Measurements from ENCODE around the gene JADE2. TPM values are rescaled to one million over a fixed set of nuclear protein-coding genes. Genes with fewer than 3 reads are reported as not detected.

Gene JADE2
- total RNA-seq, 4 donors from 2014 or later: 18.3 to 87.4 (median 48.2) TPM

- TF ChIP-seq CTCF (IDR thresholded peaks at IDR 0.05; ENCODE audit: low read depth): no peak
Measured at GRCh38 chr5:134509308-134510040, 16.0 kb upstream of the JADE2 start.

GRCh38 chr5:134510970-134511795, 14.3 kb upstream of the JADE2 start:
- no peak for TF ChIP-seq CTCF (IDR thresholded peaks at IDR 0.05; ENCODE audit: low read depth)

GRCh38 chr5:134511796-134512660, 13.4 kb upstream of the JADE2 start:
- no peak for TF ChIP-seq CTCF (IDR thresholded peaks at IDR 0.05; ENCODE audit: low read depth)

- TF ChIP-seq CTCF (IDR thresholded peaks at IDR 0.05; ENCODE audit: low read depth): no peak
Measured at GRCh38 chr5:134512661-134512999, 12.8 kb upstream of the JADE2 start.

GRCh38 chr5:134515801-134516200, 9.7 kb upstream of the JADE2 start:
- no peak for TF ChIP-seq CTCF (IDR thresholded peaks at IDR 0.05; ENCODE audit: low read depth)

- TF ChIP-seq CTCF (IDR thresholded peaks at IDR 0.05; ENCODE audit: low read depth): no peak
Measured at GRCh38 chr5:134517553-134517952, 7.9 kb upstream of the JADE2 start.

- TF ChIP-seq CTCF (IDR thresholded peaks at IDR 0.05; ENCODE audit: low read depth): no peak
Measured at GRCh38 chr5:134519989-134520388, 5.5 kb upstream of the JADE2 start.

All from subcutaneous adipose tissue (tissue), 4 donors.